Measurements from ENCODE around the gene DUOX1.

- no peak for TF ChIP-seq CTCF (conservative IDR thresholded peaks at IDR 0.05; ENCODE audit: low read length)
- TF ChIP-seq EZH2phosphoT487 (IDR thresholded peaks at IDR 0.05; ENCODE audit: borderline replicate concordance), result no peak
Observed at GRCh38 chr15:45185903-45186770, 56.3 kb downstream of the DUOX1 start.
